Ovary (tissue), 10 donors: ENCODE data around the gene ATG4A. TPM values are rescaled to one million over a fixed set of nuclear protein-coding genes. Genes with fewer than 3 reads are reported as not detected.

Experiments
- DNase-seq, 5 donors: peaks; one replicate each; pipeline ENCODE4 v3.0.0-alpha.2; 2019 to 2020
- H3K27ac ChIP-seq, 2 donors: fragments of 200-600 bp; one replicate each; pipeline versions ENCODE4 v1.5.1 to v1.8.0; 2019 to 2022
- H3K27me3 ChIP-seq: fragments of 200-600 bp; one replicate; pipeline ENCODE4 v1.8.0; 2022
- H3K36me3 ChIP-seq: fragments of 200-600 bp; sonication (generic); one replicate; pipeline ENCODE4 v1.5.1; 2019
- H3K4me1 ChIP-seq: one replicate; pipeline ENCODE4 v1.8.1; 2013; ENCODE audit warnings: mild to moderate bottlenecking, moderate library complexity; ENCODE audit not compliant: insufficient read depth
- H3K4me3 ChIP-seq: fragments of 200-600 bp; sonication (generic); one replicate; pipeline ENCODE4 v1.5.1; 2017
- H3K9me3 ChIP-seq, 2 donors: fragments of 200-600 bp in 1 of 2; sonication (generic) in 1 of 2; one replicate each; pipeline versions ENCODE4 v1.5.1 to v1.8.1; 2013 to 2019; ENCODE audit warnings: mild to moderate bottlenecking in 1 of 2, moderate library complexity in 1 of 2
- EP300 ChIP-seq: sonication (generic); formaldehyde crosslinking; IDR thresholded peaks from one replicate; pipeline ENCODE4 v1.6.1; 2017; ENCODE audit warnings: antibody characterized with exemption
- POLR2A ChIP-seq: fragments of 450-650 bp; IDR thresholded peaks from one replicate; pipeline ENCODE4 v1.6.1; 2017; ENCODE audit warnings: antibody characterized with exemption, mild to moderate bottlenecking, moderate library complexity
- WGBS, 3 donors: extraction: QIAGEN DNeasy Blood & Tissue Kit in 1 of 3; methylation state at CpG; one replicate each; pipeline versions ENCODE4 v1.1.5 to v1.1.7; 2013 to 2017; 5-methylcytosine and 5-hydroxymethylcytosine counted together
- intact Hi-C, 4 donors: fragments of 100-400 bp; cut with DNase I; formaldehyde crosslinking; loops; one replicate each; pipeline versions ENCODE4 v1.11.0 to v1.15.1; 2022 to 2023
- long read RNA-seq, 3 donors: library from polyadenylated mRNA in 2 of 3; unstranded in 2 of 3; transcript quantifications; one replicate each; pipeline ENCODE4 v2.0.0 and lab custom pipeline, GENCODE V29; 2021 to 2026
- polyA plus RNA-seq, 2 donors: library from polyadenylated mRNA; stranded (reverse); fragments of 200-250 nt in 1 of 2; fragments of 350-450 nt in 1 of 2; fragmentation: Illumina TruSeq in 1 of 2; extraction: RNeasy Lipid Tissue Mini Kit (QIAGEN cat#74804) in 1 of 2; gene quantifications; one replicate each; pipeline ENCODE4 v1.2.3, GENCODE V29; 2013 to 2014
- total RNA-seq, 7 donors: library from RNA; depleted of rRNA in 2 of 7; stranded (reverse); fragments of >200 nt in 2 of 7; fragmentation: NEBNext Ultra II Directional in 3 of 7; extraction: Animal tissue kit (Norgen Biotek cat#: 25700) in 3 of 7; gene quantifications; one replicate each; pipeline versions ENCODE4 v1.1.0 to v1.2.4, GENCODE V29; 2016 to 2023
- TF ChIP-seq, protein P1 (sequence below), 3 donors: fragments of 450-650 bp in 2 of 3; fragments of 200-600 bp in 1 of 3; IDR thresholded peaks; one replicate each; pipeline versions ENCODE4 v1.5.1 to v1.8.0; 2016 to 2022; ENCODE audit warnings: antibody characterized with exemption in 3 of 3, mild to moderate bottlenecking in 1 of 3
- donor health status: DM: no; HTN: no; CAD: no; lungs with moderate emphysema.
- donor health status: DM: no; HTN: no; CAD: no.
- donor health status: Bipolar disorder and iron deficiency.
- donor health status: DM: yes; HTN: yes; CAD: no.
- donor health status: DM: no; HTN: no; CAD: no.
- donor health status: DM: yes; HTN: yes; CAD: no.

Gene ATG4A, protein sequence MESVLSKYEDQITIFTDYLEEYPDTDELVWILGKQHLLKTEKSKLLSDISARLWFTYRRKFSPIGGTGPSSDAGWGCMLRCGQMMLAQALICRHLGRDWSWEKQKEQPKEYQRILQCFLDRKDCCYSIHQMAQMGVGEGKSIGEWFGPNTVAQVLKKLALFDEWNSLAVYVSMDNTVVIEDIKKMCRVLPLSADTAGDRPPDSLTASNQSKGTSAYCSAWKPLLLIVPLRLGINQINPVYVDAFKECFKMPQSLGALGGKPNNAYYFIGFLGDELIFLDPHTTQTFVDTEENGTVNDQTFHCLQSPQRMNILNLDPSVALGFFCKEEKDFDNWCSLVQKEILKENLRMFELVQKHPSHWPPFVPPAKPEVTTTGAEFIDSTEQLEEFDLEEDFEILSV
- 1 to 10 TPM; 3.7 to 8.3 (median 5.2) TPM for total RNA-seq
- 10 to 100 TPM in 1 of 2 donors, 1 to 10 TPM in 1; 3.9 to 13.5 TPM for polyA plus RNA-seq
- long read RNA-seq, donor 1, transcript ATG4A-204 (14 exons, 2,501 nt): minor isoform, 5 of 29 reads
- long read RNA-seq, donor 1, transcript ATG4A-203 (13 exons, 2,315 nt): major isoform, 14 of 29 reads
- long read RNA-seq, donor 1, partial matches to known transcripts: 3 of 29 reads
- long read RNA-seq, donor 1, other reads (novel, unspliced or antisense): 6 of 29 reads
- long read RNA-seq, donor 2, partial matches to known transcripts: 0 of 1 reads
- long read RNA-seq, donor 2, other reads (novel, unspliced or antisense): 0 of 1 reads
- long read RNA-seq, donor 3, partial matches to known transcripts: 1 of 6 reads
- long read RNA-seq, donor 3, other reads (novel, unspliced or antisense): 2 of 6 reads

DNA sequence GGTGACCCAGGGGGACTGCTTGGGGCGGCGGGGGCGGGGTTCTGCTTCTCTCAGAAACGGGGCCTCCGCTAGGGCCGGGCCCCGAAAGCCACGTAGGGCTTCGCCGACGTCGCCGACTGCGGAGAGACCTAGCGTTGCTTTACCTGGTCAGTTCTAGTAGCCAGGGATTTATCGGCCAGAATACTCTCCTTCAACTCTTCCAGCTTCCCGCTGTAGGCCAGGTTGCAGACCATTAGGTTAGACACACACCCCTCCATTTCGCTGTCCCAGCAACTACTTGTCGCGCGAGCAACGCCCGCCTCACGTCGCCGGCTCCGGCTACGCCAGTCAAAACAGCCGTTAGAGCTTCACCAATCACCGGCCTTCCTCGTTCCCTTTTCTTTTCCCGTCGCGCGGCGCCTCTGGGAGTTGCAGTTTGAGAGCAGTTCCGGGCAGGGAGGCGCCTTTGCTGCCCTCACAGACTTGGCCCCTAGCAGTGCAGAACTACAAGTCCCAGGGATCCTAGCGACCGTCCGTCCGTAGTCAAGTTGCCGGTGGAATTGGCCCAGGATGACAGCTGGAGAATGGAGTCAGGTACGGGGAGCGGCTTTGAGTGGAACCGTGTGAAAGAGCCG is at the start of gene ATG4A, which contains the start of gene PSMD10:
Gene ATG4A (plus strand): TSS at position 515 of the 614 bp plus-strand sequence. CDS start 49 bp downstream, at position 564.
Gene PSMD10 (minus strand): TSS at position 279 of the 614 bp plus-strand sequence. CDS start 22 bp downstream, at position 257.
- H3K27me3 ChIP-seq: no peaks in the 10 kb centered on the region
- H3K9me3 ChIP-seq: no peaks in the 10 kb centered on the region
- peak within 1 kb of the TSS; percentile 34 to 71 for H3K27ac ChIP-seq
- H3K4me3 ChIP-seq: peak within 1 kb of the TSS; percentile 50
- no peaks in the 10 kb centered on the region for H3K36me3 ChIP-seq
- 30 to 37% (median 30%) methylated on average over 40 to 47 of the region's 47 CpGs for WGBS, 3 donors
- DNase-seq: peak; percentile 85 to 90 (median 88)
- TF ChIP-seq, protein P1, sequence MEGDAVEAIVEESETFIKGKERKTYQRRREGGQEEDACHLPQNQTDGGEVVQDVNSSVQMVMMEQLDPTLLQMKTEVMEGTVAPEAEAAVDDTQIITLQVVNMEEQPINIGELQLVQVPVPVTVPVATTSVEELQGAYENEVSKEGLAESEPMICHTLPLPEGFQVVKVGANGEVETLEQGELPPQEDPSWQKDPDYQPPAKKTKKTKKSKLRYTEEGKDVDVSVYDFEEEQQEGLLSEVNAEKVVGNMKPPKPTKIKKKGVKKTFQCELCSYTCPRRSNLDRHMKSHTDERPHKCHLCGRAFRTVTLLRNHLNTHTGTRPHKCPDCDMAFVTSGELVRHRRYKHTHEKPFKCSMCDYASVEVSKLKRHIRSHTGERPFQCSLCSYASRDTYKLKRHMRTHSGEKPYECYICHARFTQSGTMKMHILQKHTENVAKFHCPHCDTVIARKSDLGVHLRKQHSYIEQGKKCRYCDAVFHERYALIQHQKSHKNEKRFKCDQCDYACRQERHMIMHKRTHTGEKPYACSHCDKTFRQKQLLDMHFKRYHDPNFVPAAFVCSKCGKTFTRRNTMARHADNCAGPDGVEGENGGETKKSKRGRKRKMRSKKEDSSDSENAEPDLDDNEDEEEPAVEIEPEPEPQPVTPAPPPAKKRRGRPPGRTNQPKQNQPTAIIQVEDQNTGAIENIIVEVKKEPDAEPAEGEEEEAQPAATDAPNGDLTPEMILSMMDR (IDR thresholded peaks at IDR 0.05): no peak
- TF ChIP-seq POLR2A: peak; percentile 66
- H3K4me1 ChIP-seq: no peaks in the 10 kb centered on the region
- intact Hi-C loops: no loop called here

DNA sequence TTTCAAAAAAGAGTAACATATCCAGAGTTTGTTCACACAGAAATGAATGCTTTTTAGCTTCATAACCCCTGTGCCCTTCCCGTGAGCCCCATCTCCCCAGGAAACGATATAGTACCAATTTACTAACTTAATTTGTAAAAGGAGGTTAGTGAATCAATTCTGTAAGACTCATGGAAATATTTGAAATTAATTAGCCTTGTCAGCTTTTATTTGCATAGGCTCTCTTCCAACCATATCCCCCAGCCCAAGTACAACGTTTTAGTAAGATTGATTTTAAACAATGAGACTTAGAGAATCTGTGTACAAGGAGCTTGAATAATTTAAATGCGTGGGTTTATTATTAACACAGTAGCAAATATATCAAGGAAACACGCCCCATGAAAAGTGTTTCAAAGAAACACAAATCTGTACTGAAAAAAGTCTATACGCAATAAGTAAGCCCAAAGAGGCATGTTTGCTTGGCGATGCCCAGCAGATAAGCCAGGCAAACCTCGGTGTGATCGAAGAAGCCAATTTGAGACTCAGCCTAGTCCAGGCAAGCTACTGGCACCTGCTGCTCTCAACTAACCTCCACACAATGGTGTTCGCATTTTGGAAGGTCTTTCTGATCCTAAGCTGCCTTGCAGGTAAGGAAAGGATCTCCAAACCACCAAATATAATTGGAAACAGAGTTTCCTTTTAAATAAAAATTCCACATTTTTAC is 46.9 kb upstream of the ATG4A start, which contains the start of gene VSIG1:
Gene VSIG1 (plus strand): TSS at position 512 of the 703 bp plus-strand sequence. CDS start 66 bp downstream, at position 578.
- 62 to 70% (median 68%) methylated on average over 10 of the region's 10 CpGs for WGBS, 3 donors
- Histone ChIP-seq H3K36me3 (no peaks in the 10 kb centered on the region), H3K4me1 (no peaks in the 10 kb centered on the region), H3K27ac (no peak within 1 kb of the TSS), H3K27me3 (no peaks in the 10 kb centered on the region), H3K4me3 (no peak within 1 kb of the TSS), H3K9me3 (no peaks in the 10 kb centered on the region)
- intact Hi-C loops: no loop called here
- no peak for DNase-seq
- TF ChIP-seq, protein P1 (IDR thresholded peaks at IDR 0.05): no peak
- TF ChIP-seq POLR2A (no peak), EP300 (no peak)

DNA sequence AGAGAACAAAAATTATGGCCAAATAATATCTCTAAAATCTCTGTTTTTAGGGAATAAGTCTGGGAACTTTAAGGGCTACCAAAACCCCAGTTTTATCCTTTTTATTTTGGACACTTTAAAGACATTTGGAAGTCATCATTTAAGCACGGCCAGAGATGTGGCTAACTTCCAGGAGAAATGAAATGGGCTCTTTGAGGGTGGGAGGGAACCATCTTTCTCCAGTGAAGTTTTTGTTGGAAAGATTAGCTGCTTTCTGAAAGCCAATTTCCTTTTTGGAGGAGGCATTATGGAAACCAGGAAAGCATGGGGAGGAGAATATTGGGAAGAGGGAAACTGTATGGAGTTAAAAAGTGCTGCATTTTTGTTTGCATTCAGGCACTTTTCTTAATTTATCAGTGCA is 41.9 kb upstream of the ATG4A start:
- Histone ChIP-seq H3K9me3 (no peaks in the 10 kb centered on the region), H3K27me3 (no peaks in the 10 kb centered on the region), H3K27ac (no peak overlapping the region), H3K36me3 (no peaks in the 10 kb centered on the region), H3K4me1 (no peaks in the 10 kb centered on the region), H3K4me3 (no peak overlapping the region)
- WGBS, 3 donors: 16 to 19% (median 17%) methylated on average over 1 of the region's 1 CpG
- no peak for DNase-seq
- intact Hi-C loops: no loop called here
- TF ChIP-seq, protein P1 (IDR thresholded peaks at IDR 0.05): no peak
- TF ChIP-seq EP300 (no peak), POLR2A (no peak)

DNA sequence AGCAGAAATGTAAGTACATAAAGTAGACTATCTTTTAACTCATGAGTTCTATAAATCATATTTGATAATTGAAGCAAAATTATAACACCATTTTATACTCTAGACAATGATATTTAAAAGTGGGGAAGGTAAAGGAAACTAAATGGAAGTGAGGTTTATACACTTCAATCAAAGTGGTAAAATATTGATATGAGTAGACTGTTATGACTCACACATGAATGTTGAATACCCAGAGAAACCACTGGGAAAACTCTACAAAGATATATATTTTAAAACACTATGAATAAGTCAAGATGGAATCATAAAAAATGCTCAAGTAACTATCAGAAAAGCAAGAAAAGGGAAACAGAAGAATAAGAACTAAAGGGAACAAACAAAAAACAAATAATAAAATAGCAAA is 38.4 kb upstream of the ATG4A start:
- Histone ChIP-seq H3K4me1 (no peaks in the 10 kb centered on the region), H3K36me3 (no peaks in the 10 kb centered on the region), H3K4me3 (no peak overlapping the region), H3K27ac (no peak overlapping the region), H3K9me3 (no peaks in the 10 kb centered on the region), H3K27me3 (no peaks in the 10 kb centered on the region)
- TF ChIP-seq, protein P1 (IDR thresholded peaks at IDR 0.05): no peak
- no peak for TF ChIP-seq POLR2A
- TF ChIP-seq EP300: no peak
- intact Hi-C loops: no loop called here
- no peak for DNase-seq
